Measurements from ENCODE around the gene OR6Q1. TPM values are rescaled to one million over a fixed set of nuclear protein-coding genes. Genes with fewer than 3 reads are reported as not detected.

The OR6Q1 gene
- total and polyA plus RNA-seq, 2 of the 4 experiments (the other 2 are of a cell fraction), result not detected

DNA sequence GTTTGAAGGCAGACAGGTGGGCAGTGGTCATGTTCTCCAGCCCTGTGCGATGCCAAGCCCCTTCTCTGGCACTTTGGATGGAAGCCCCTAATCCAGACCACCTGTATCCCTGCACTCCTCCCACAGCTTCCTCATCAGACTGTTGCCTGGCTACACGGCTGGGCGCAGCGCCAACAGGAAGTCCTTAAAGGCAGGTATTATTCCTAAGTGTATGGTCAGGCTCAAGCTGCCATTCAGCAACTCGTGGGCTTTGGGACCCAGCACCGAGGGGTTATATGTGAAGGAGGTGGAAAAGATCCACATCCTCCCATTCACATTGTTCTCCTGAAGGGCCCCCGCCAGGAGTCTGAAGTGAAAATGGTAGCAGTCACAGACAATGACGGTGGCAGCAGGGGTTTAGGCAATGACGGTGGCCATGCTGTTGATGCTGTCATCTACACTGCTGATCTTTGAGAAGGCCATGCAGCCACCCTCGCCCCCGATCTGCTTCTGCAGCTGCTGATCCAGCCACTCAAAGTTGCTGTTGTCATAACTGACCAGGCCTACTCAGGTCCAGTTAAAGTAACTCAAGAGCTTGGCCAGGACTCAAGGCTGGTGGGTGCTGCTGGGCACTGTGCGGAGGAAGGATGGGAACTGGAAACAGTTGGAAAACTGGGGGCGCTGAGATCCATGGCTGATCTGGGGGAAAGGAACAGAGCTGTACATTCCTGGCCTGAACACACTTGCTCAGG is 27.7 kb downstream of the OR6Q1 start:
- in situ Hi-C loops (cut with MboI; ENCODE audit: low sequenced_read_pairs) (no loop called here), dilution Hi-C loops (cut with HindIII; ENCODE audit: low sequenced_read_pairs, unreplicated experiment) (no loop called here), intact Hi-C loops (cut with micrococcal nuclease) (loop anchor here (1.0 to 5.0 kb wide), 4 partner anchors 31 to 454 kb away; partner anchors contain the start of gene CTNND1)
- no peaks in the 10 kb centered on the region for H4K20me1 ChIP-seq (ENCODE audit: insufficient read depth, low read length)
- peak overlapping the region; percentile 84 for H3K56ac ChIP-seq (ENCODE audit: extremely low read depth, insufficient read depth, low read length)
- peak overlapping the region; percentile 99 for H2BK20ac ChIP-seq (ENCODE audit: low read depth, low read length)
- no peaks in the 10 kb centered on the region for H3K36me3 ChIP-seq (ENCODE audit: control insufficient read depth, insufficient read depth, low read length)
- peak overlapping the region; percentile 90 for H3K18ac ChIP-seq (ENCODE audit: low read depth, low read length)
- DNase-seq, result no peak
- H3K27me3 ChIP-seq (ENCODE audit: control insufficient read depth, insufficient read depth, low read length), result no peaks in the 10 kb centered on the region
- 0 out of 2 replicates have a peak overlapping the region, but pooled peaks have one; percentile 7 for H3K4me2 ChIP-seq (ENCODE audit: low read depth, low read length)
- peak overlapping the region; percentile 56 for H3K9ac ChIP-seq (ENCODE audit: low read depth, low read length)
- no TSS peak for BruUV-seq (replicated peaks)
- no peaks in the 10 kb centered on the region for H3K9me3 ChIP-seq (ENCODE audit: control insufficient read depth, insufficient read depth, low read length)
- 48% methylated on average over 4 of the region's 13 CpGs; no CpG with 5 or more reads in 1 of the 2 experiments for WGBS, 2 experiments (ENCODE audit: extremely low coverage in 2 of 2, insufficient read length in 1 of 2)
- peak overlapping the region; percentile 47 for H2AFZ ChIP-seq (replicated peaks; ENCODE audit: low read length, poor library complexity)
- H3K4me1 ChIP-seq (ENCODE audit: control insufficient read depth, insufficient read depth, low read length), result peaks cover 32% of the 10 kb centered on the region
- no peak overlapping the region for H3K4me3 ChIP-seq (ENCODE audit: insufficient read depth, low read depth, low read length)
- POLR2A ChIA-PET (ENCODE audit: unreplicated experiment), result no interaction called here
- H3K27ac ChIP-seq (ENCODE audit: insufficient read depth, low read length), result peak overlapping the region; percentile 99
- H4K5ac ChIP-seq (ENCODE audit: low read depth, low read length), result peak overlapping the region; percentile 92
- H2AK5ac ChIP-seq (ENCODE audit: low read depth, low read length), result peak overlapping the region; percentile 98
- H2BK120ac ChIP-seq (ENCODE audit: low read depth, low read length), result peak overlapping the region; percentile 98
- peak overlapping the region; percentile 99 for H4K91ac ChIP-seq (ENCODE audit: insufficient read depth, low read depth, low read length)
- peak overlapping the region; percentile 46 for H3K23ac ChIP-seq (ENCODE audit: low read depth, low read length)
- H3K79me1 ChIP-seq (ENCODE audit: low read depth in 1 of 2, low read length in 2 of 2), result no peaks in the 10 kb centered on the region
- CTCF ChIA-PET, result no interaction called here
- peak overlapping the region; percentile 20 for H2AK9ac ChIP-seq (replicated peaks; ENCODE audit: low read depth, low read length, poor library complexity)
- peaks cover 25% of the 10 kb centered on the region for H3K9me1 ChIP-seq (ENCODE audit: insufficient read depth, low read length)
- H2BK15ac ChIP-seq (ENCODE audit: low read depth, low read length), result peak overlapping the region; percentile 89; the same call in 2 of the 3 replicates
- H4K8ac ChIP-seq (ENCODE audit: low read depth in 2 of 2, low read length in 2 of 2), result peak overlapping the region; percentile 79 to 93
- no peak for TF ChIP-seq CHD1 (IDR thresholded peaks at IDR 0.05; ENCODE audit: low read depth, low read length)
- TF ChIP-seq, protein P1, sequence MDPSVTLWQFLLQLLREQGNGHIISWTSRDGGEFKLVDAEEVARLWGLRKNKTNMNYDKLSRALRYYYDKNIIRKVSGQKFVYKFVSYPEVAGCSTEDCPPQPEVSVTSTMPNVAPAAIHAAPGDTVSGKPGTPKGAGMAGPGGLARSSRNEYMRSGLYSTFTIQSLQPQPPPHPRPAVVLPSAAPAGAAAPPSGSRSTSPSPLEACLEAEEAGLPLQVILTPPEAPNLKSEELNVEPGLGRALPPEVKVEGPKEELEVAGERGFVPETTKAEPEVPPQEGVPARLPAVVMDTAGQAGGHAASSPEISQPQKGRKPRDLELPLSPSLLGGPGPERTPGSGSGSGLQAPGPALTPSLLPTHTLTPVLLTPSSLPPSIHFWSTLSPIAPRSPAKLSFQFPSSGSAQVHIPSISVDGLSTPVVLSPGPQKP (IDR thresholded peaks at IDR 0.05; ENCODE audit: borderline replicate concordance, low read depth, low read length), result no peak
- TF ChIP-seq RAD21 (IDR thresholded peaks at IDR 0.05; ENCODE audit: low read length), result no peak
- no peak for TF ChIP-seq CEBPB (IDR thresholded peaks at IDR 0.05; ENCODE audit: low read depth, low read length)
- no peak for TF ChIP-seq USF2 (IDR thresholded peaks at IDR 0.05; ENCODE audit: low read depth, low read length)
- no peak for TF ChIP-seq MAZ (IDR thresholded peaks at IDR 0.05; ENCODE audit: borderline replicate concordance, low read depth, low read length)
- peak overlapping the region; percentile 99 for H3K4ac ChIP-seq (ENCODE audit: low read depth, low read length)
- no peak for ATAC-seq (ENCODE audit: low read depth)
- H3K14ac ChIP-seq (replicated peaks; ENCODE audit: low read depth, low read length), result peak overlapping the region; percentile 93
- peak overlapping the region; percentile 98 for H2BK5ac ChIP-seq (ENCODE audit: low read depth, low read length, poor library complexity, severe bottlenecking)
